B cell (primary cell): ENCODE data around the gene SYT14.

Experiments
- EZH2 ChIP-seq: IDR thresholded peaks from 2 replicates; pipeline ENCODE4 v1.6.1; 2012; ENCODE audit warnings: borderline replicate concordance, low read depth, mild to moderate bottlenecking, moderate library complexity, low read length; ENCODE audit not compliant: insufficient read depth, poor library complexity, severe bottlenecking
- TF ChIP-seq, protein P1 (sequence below): fragments of 200-600 bp; IDR thresholded peaks from one replicate; pipeline ENCODE4 v1.8.0; 2022; ENCODE audit warnings: antibody characterized with exemption, mild to moderate bottlenecking

GRCh38 chr1:209911746-209912145 lies 26.3 kb upstream of the SYT14 start:
- TF ChIP-seq, protein P1, sequence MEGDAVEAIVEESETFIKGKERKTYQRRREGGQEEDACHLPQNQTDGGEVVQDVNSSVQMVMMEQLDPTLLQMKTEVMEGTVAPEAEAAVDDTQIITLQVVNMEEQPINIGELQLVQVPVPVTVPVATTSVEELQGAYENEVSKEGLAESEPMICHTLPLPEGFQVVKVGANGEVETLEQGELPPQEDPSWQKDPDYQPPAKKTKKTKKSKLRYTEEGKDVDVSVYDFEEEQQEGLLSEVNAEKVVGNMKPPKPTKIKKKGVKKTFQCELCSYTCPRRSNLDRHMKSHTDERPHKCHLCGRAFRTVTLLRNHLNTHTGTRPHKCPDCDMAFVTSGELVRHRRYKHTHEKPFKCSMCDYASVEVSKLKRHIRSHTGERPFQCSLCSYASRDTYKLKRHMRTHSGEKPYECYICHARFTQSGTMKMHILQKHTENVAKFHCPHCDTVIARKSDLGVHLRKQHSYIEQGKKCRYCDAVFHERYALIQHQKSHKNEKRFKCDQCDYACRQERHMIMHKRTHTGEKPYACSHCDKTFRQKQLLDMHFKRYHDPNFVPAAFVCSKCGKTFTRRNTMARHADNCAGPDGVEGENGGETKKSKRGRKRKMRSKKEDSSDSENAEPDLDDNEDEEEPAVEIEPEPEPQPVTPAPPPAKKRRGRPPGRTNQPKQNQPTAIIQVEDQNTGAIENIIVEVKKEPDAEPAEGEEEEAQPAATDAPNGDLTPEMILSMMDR = no peak
- TF ChIP-seq EZH2 = no peak
